ENCODE results near the gene RS1.

The RS1 gene

DNA sequence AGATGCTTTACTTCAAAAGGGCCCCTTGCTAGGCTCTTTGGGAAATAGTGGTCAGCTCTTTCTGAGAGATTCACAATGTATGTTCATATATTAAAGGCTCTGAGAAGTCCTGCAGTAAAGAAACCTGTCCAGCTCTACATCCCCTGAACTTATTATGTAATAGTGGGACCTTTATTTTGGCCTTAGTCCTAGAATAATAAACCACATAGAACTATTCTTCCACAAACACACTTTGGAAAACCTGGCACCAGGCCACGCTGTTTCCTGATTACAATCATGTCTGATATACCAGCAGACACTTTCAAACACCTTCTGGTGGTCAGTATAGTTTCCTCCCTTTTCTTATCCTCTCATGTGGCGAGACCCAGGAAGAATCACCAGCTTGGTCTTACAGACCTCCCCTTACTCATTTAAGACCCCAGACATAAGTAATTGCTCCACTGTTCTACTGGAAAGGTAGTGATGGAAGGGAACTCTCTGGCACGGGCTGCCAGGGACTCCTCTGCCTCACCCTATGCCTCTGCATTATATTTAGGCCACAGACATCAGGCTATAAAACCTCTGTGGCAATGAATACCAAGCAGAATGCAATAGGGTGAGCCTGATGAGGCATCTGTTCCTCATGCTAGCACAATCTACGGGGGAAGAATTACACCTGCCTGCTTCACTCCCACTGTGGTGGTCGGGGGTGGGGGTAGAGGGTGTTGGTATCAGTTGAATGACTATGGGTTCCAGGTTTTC lies 29.9 kb upstream of the RS1 start:
- TF ChIP-seq, protein P1, sequence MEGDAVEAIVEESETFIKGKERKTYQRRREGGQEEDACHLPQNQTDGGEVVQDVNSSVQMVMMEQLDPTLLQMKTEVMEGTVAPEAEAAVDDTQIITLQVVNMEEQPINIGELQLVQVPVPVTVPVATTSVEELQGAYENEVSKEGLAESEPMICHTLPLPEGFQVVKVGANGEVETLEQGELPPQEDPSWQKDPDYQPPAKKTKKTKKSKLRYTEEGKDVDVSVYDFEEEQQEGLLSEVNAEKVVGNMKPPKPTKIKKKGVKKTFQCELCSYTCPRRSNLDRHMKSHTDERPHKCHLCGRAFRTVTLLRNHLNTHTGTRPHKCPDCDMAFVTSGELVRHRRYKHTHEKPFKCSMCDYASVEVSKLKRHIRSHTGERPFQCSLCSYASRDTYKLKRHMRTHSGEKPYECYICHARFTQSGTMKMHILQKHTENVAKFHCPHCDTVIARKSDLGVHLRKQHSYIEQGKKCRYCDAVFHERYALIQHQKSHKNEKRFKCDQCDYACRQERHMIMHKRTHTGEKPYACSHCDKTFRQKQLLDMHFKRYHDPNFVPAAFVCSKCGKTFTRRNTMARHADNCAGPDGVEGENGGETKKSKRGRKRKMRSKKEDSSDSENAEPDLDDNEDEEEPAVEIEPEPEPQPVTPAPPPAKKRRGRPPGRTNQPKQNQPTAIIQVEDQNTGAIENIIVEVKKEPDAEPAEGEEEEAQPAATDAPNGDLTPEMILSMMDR (IDR thresholded peaks at IDR 0.05; ENCODE audit: low read depth, low read length, missing control alignments) = no peak
- peak; percentile 8 for DNase-seq (ENCODE audit: low read depth)
- in situ Hi-C loops (cut with HindIII; ENCODE audit: low sequenced_read_pairs) = no loop called here

DNA sequence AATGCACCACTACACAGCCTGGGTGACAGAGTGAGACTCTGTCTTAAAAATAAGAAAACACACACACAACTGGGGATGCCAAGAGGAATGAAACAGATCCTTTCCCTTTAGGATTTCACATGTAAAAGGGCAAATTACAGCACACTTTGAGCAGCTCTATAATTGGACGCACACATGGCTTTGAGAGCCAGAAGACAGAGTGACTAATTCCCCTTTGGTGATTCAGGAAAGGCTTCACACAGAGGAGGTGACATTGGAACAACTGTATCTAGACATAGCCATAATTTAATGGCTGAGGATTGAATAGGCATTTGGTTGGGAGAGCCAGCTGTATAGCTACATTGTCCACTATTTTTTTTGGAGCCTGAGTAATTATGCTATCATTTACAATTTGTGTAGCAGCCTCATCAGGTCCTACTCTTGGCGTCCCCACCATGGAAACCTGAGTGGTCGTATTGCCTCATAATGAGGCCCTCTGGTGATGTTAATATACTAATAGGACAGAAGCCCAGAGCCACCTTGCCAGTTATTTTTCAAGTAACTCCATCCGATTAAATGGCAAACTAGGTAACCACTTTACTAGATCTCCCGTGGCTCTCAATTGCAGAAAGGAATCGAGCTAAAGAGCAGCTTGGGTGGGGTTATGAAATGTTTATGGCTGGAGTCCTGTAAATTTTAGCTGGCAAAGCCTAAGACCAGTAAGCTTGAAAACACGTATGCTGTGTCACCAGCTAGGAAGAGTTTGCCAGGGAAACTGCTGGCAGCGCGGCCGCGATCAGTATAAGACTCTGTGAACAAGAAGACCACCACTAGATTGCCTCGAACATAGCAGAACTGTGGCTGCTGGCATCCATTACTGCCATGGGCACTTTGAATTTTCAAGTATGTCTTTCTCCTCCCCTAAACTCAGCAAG lies 27.1 kb upstream of the RS1 start:
- no peak overlapping the region for H3K4me3 ChIP-seq (ENCODE audit: low read depth, low read length)
- TF ChIP-seq, protein P1 (IDR thresholded peaks at IDR 0.05; ENCODE audit: low read depth, low read length, missing control alignments) = no peak
- DNase-seq (ENCODE audit: low read depth) = no peak
- in situ Hi-C loops (cut with HindIII; ENCODE audit: low sequenced_read_pairs) = no loop called here

More for the DNA sequence above, 29.9 kb upstream of the RS1 start:
- no peak overlapping the region for H3K4me3 ChIP-seq (ENCODE audit: low read depth, low read length)

DNA sequence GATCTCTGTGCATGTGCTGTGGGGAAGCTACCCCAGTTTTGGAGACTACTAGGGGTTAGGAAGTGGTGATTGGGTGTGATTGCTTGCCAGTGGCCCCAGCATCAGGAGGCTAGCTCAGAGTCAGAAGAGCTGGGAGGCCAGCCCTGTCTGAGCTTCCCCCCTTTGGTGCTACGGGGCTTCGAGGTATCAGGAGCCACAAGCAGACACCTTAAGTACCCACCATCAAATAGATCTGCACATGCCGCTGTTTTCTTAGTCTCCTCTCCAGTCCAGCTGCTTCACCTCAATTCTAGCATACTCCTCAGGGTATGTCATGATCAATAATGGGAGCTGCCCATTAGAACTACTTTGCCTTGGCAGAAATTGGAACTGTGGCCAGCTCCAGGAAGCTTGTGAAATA lies 24.7 kb upstream of the RS1 start:
- TF ChIP-seq, protein P1 (IDR thresholded peaks at IDR 0.05; ENCODE audit: low read depth, low read length, missing control alignments) = no peak
- DNase-seq (ENCODE audit: low read depth) = no peak
- in situ Hi-C loops (cut with HindIII; ENCODE audit: low sequenced_read_pairs) = no loop called here
- H3K4me3 ChIP-seq (ENCODE audit: low read depth, low read length) = no peak overlapping the region

DNA sequence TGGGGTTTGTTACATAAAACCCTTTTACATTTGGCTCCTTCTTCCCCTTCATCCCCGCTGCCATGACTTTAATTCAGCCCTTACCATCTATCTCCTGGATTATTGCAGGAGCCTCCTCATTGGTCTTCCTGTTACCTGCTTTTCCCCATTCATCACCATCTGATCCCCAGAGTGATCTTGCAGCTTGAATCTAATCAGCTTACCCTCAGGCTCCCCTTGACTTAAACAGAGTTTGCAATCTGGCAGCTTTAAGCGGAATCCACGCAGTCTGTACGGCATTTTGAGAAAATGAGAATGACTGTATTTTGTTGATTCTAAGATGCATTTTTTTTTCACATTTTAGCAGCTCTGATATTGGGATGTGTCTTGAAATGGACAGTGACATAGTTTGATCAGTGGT lies 20.6 kb upstream of the RS1 start:
- DNase-seq (ENCODE audit: low read depth) = no peak
- TF ChIP-seq, protein P1 (IDR thresholded peaks at IDR 0.05; ENCODE audit: low read depth, low read length, missing control alignments) = no peak
- no peak overlapping the region for H3K4me3 ChIP-seq (ENCODE audit: low read depth, low read length)

DNA sequence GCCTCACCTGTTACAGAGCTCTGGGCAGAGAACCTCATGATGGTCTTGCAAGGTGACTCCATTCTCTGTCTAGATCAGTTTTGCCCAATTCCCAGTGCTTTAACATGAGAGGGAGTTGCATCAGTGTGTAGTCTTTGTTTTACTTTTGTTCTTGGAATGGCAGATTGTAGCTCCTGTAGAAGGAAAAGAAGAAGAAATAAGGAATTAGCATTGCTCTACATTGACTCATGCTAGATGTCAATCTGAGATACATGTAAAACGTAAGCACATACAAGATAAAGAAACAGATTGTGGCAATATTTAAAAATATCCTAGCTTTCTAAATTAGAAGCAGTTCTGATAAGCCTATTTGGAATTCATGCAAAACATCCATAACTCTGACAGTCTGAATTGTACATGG lies 19.5 kb upstream of the RS1 start:
- TF ChIP-seq, protein P1 (IDR thresholded peaks at IDR 0.05; ENCODE audit: low read depth, low read length, missing control alignments) = no peak
- no peak overlapping the region for H3K4me3 ChIP-seq (ENCODE audit: low read depth, low read length)
- DNase-seq (ENCODE audit: low read depth) = no peak
- in situ Hi-C loops (cut with HindIII; ENCODE audit: low sequenced_read_pairs) = no loop called here

More for the DNA sequence above, 20.6 kb upstream of the RS1 start:
- in situ Hi-C loops (cut with HindIII; ENCODE audit: low sequenced_read_pairs) = no loop called here

DNA sequence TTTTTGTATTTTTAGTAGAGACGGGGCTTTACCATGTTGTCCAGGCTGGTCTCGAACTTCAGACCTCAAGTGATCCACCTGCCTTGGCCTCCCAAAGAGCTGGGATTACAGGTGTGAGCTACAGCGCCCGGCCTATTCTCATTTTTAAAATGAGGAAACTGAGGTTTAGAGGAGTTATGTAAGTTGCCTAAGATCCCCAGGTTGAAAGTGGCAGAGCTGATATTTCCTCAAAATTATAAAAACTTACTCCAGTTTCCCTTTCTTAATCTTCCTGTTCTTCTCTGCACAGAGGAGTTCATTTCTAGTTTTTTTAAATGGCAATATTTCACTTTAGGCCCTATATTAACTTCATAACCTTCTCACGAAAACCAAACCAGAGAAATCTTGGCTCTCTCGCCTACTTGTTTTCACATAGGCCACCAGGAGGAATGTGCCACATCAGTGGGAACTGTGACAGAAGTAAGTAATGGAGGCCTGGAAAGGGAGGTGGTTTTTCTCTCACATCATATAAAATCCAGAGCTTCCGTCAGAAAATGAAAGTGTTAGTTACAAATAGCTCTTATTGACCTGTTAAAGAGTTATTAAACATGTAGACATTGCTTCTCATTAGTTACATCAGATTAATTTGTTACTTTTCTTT lies 16.1 kb upstream of the RS1 start:
- DNase-seq (ENCODE audit: low read depth) = no peak

More for the DNA sequence above, 16.1 kb upstream of the RS1 start:
- H3K4me3 ChIP-seq (ENCODE audit: low read depth, low read length) = no peak overlapping the region
- in situ Hi-C loops (cut with HindIII; ENCODE audit: low sequenced_read_pairs) = no loop called here
- TF ChIP-seq, protein P1 (IDR thresholded peaks at IDR 0.05; ENCODE audit: low read depth, low read length, missing control alignments) = no peak
